HG03439 (cell line): ENCODE measurements around the gene NCAM2.

Experiments
- ATAC-seq: cut with Tn5 transposase; IDR thresholded peaks from one replicate; pipeline ENCODE4 v1.9.1; 2021; ENCODE audit warnings: mild to moderate bottlenecking, moderate library complexity; ENCODE audit not compliant: unreplicated experiment

NCAM2 gene

GRCh38 chr21:21025742-21026141 is 27.5 kb downstream of the NCAM2 start:
- ATAC-seq = no peak

- ATAC-seq = no peak
Measured at GRCh38 chr21:21028275-21028820, 30.1 kb downstream of the NCAM2 start.

DNA sequence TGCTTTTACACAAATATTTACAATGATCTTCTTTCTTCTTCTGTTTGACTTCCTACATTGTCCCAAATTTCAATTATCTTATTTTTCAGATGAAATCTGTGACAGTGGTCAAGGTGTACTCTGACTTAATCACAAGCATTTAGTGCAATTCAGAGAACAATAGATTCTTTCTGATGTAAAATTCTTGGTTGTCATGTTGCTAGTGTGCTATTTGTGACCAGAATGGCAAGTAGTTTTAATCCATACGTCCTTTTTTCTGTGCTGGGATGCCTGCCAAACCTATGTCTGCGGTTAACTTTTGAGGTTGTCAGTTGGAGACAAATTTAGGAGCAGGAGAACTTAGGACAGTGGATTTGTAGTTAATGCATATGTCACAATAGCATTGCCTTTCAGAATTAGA is 31.0 kb downstream of the NCAM2 start:
- ATAC-seq = no peak

DNA sequence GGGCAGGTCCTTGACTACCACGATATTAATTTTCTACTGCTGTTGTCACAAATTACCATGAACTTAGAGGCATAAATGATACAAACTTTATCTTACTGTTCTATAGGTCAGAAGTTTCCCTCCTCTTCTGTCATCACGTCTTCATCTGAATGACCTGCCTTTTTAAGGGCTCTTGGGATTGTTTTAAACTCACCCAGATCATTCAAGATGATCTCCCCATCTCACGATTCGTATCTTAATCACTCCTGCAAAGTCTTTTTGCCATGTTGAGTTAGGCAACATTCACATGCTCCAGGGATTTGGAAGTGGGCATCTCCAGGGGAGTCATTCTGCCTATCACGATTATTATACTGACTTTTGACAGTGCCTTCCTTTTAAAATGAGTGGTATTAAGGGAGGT is 32.1 kb downstream of the NCAM2 start:
- no peak for ATAC-seq

GRCh38 chr21:21034036-21034435 is 35.8 kb downstream of the NCAM2 start:
- ATAC-seq = no peak

DNA sequence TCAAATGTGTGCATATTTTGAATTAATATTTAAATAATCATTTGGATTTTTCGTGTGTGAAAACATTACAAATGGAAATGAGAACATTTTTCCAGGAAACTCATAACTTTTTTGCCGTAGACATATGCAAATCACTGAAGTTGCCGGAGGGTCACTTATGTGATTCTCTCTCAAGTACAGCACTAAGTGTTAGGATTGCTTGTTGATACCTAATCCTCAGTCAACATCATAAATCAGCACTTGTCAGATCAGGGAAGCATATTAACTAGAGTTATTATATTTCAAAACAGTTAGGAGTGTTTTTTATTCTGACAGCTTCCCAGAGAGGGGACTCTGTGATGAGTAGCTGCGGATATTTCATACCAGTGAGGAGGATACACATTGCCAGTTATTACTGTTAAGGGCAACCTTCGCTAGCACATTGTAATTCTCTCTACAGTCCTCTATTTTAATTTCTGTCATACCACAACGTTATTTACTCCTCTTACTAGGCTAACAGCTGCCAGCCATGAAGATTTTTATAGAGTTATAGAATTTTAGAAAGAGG is 41.5 kb downstream of the NCAM2 start:
- ATAC-seq = no peak

DNA sequence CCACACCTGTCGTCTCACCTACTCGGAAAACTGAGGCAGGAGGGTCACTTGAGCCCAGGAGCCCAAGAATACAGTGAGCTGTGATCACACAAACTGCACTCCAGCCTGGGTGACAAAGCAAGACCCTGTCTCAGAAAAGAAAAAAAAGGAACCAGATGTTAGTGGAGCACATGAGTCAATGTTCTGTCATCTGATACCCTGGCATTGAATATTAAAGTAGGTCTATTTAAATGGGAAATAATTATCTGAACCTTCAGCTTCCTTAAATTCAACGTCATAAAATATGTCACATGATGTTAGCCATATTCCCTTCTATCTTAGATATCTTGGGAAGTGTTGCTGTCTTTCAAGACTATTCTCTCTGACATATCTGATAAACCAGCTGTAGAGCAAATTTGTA is 47.3 kb downstream of the NCAM2 start:
- ATAC-seq = no peak

DNA sequence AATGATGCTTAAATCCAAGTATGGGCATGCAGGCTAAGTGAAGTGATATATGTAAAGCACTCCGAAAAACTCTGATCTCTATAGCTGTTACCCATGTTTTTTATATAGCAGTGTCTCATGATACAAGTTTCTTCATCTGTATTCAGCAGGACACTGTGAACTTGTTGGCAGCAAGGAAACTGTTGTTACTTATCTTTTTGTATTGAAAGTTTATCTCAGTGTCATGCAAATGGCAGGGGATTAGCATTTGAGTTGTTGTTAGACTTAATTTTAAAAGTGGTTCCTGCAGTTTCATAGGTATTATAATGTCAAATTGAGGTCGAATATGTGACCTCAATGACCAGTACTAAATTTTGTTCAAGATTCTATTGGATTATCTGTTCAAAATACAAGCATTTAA is 47.9 kb downstream of the NCAM2 start:
- ATAC-seq = no peak

GRCh38 chr21:21051109-21052055 is 53.2 kb downstream of the NCAM2 start:
- ATAC-seq = no peak

- ATAC-seq = no peak
Measured at GRCh38 chr21:21052672-21053071, 54.5 kb downstream of the NCAM2 start.

GRCh38 chr21:21057349-21058062 is 59.3 kb downstream of the NCAM2 start:
- no peak for ATAC-seq

GRCh38 chr21:21063828-21064227 is 65.6 kb downstream of the NCAM2 start:
- no peak for ATAC-seq

- ATAC-seq = no peak
Measured at GRCh38 chr21:21064353-21064752, 66.1 kb downstream of the NCAM2 start.

GRCh38 chr21:21067375-21067774 is 69.2 kb downstream of the NCAM2 start:
- ATAC-seq = no peak

DNA sequence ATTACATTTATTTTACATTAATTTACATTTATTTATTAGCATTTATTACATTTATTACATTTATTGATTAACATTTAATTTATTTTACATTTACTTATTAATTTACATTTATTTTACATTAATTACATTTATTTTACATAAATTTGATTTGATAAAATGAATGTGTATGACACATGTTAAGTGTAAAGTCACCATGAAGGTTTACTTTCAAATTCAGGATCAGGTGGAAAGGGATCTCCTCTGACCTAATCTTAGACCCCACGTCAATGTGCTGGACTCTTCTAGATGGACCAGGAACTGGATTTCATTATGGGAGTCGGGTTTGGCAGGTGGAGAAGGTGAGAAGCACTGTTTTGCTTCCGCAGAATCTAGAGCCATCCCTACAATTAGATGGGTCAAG is 76.1 kb downstream of the NCAM2 start:
- ATAC-seq = no peak

DNA sequence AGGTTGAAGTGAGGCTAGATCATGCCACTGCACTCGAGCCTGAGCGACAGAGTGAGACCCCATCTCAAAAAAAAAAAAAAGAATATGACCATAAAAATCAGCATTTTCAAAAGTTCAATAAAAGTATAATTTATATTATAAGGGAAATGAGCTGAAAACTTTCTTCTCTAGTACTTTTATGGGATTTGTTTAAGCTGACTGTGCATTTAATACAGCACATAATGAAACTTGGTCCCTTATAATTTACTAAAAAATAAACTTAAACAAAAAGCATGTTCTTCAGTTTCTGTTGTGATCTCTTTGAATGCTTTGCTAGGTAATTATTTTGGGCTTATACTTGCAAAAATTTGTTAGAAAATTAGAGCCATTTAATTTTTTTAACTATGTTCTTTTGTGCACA is 77.8 kb downstream of the NCAM2 start:
- ATAC-seq = no peak

DNA sequence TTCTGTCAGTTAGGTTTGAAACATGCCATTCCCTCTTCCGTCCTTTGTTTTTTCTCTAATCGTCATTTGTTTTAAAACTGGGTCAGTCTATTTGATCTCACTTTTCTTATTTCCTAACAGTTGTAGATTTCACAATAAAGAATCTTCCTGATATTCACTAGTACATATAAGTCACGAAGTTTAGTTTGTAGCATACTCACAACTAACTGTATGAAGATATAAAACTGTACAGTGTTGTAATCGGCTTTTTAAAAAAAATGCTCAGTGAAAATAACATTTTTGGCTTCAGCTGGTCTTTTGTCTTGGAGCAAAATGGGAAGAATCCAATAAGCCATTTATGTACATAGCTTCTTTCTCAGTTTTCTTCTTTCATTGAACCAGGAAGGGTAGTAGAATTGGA is 78.3 kb downstream of the NCAM2 start:
- ATAC-seq = no peak

DNA sequence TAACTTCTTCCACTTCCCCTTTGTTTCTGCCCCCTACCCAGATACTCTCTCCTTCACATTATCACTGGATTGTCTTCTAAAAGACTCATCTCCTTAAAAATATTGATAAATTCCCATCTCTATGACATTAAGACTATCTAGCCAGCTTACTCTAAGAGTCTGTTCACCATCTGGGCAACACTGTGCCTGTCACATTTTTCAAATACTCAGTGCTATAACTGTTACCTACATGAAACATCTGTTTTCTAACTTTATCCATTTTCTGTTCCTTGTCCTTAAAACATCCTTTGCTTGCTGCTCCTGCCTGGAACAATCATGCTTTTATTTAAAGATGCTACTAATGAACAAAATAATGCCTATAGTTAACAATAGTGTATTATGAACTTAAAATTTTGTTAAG is 81.4 kb downstream of the NCAM2 start:
- no peak for ATAC-seq

DNA sequence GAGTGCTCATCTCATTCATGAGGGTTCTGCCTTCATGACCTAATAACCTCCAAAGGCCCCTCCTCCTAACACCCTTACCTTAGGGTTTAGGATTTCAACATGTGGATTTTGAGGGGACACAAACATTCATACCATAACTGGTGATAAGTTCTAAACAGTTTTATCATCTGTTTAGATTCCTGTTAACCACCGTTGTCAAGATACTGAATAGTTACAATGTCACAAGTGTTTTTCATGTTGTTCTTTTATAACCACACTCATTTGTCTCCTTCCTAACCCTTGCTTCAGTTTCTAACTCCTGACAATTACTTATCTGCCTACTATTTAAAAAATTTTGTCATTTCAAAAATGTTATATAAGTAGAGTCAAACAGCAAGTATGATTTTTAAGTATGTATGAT is 86.0 kb downstream of the NCAM2 start:
- ATAC-seq = no peak

GRCh38 chr21:21085206-21085605 is 87.0 kb downstream of the NCAM2 start:
- ATAC-seq = no peak

GRCh38 chr21:21096956-21097355 is 98.7 kb downstream of the NCAM2 start:
- no peak for ATAC-seq

GRCh38 chr21:21097466-21097865 is 99.3 kb downstream of the NCAM2 start:
- no peak for ATAC-seq
